SHP77 (cell line): ENCODE measurements around the gene IRF2.
"Not testable (repeated sequence)": the region's sequence is repeated elsewhere in the genome, so short reads cannot be mapped to it uniquely, and the experiment has no call there.

ENCODE experiments used
- DNase-seq, 2 experiments: peaks; one replicate each; lab custom pipeline; 2025; lab: John Stamatoyannopoulos, UW

The IRF2 gene

DNA sequence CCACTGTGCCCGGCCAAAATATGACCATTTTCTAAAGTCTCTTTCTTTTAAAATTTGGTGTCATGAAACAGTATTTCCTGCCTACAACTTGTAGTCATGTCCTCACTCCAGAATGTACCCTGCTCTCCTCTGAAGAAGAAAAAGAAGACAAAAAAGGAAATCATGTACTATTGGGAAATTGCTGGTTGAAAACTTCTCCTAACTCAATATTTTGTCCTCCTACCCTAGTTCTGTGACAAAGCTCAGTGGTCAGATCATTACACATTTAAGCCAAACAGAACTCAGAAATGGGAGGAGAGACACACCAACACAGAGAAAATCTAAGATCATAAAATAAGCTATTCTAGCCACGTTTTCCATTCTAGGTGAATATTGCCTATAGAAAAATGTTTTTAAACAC lies 127.7 kb downstream of the IRF2 start:
- no peak for DNase-seq

DNA sequence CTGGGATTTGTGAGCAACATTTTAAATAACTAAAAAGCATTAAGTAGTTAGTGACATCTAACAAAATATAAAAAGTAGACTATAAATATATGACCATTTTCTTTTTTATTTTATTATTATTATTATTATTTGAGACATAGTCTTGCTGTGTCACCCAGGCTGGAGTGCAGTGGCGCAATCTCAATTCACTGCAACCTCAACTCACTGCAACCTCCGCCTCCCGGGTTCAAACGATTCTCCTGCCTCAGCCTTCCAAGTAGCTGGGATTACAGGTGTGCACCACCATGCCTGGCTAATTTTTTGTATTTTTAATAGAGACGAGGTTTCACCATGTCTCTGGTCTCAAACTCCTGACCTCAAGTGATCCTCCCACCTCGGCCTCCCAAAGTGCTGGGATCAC lies 128.1 kb downstream of the IRF2 start:
- DNase-seq, result not testable (repeated sequence)

DNA sequence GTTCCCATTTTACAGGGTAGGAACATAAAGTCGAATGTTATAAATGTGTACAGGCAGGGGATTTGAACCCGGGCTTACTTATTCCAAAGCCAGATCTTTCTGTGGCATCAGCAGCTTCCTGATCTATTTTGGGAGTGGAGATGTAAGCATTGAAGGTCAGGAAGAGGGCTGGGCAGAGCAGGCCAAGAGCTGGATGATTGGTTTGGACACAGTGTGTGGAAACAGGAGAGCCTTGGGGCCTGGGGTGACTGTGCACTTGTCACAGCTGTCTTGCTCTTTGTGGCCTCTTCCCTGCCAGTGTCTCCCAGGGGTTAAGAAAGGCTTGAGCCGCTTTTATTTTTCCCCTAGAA lies 128.8 kb downstream of the IRF2 start:
- no peak for DNase-seq

DNA sequence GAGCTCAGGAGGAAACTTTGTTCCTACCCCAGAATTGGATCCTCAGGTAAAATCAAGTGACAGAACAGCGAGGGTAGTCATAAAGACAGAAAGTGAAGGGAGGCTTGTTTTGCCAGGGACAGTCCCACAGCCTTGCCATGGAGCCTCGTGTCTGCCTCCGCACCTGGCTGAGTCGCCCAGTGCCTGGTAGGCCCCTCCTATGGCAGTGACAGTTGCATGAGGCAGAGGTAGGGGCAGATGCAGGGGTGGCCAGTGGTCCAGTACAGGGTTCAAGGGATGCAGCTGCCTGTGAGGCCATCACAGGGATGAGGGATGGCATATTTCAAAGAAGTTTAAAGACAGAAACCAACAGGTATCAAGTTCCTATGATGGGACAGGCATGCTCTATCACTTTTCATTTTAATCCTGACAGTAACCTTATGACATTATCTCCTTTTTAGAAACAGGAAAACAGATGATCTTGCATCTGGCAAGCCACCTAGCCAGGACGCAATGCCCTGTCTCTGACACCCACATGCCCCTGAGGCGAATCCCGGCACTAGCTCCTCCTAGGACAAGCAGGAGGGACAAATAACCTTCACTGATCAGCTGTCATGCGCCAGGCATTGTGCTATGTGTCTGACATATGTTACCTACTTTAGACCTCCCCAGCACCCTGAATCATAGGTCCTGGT lies 129.3 kb downstream of the IRF2 start:
- no peak for DNase-seq

DNA sequence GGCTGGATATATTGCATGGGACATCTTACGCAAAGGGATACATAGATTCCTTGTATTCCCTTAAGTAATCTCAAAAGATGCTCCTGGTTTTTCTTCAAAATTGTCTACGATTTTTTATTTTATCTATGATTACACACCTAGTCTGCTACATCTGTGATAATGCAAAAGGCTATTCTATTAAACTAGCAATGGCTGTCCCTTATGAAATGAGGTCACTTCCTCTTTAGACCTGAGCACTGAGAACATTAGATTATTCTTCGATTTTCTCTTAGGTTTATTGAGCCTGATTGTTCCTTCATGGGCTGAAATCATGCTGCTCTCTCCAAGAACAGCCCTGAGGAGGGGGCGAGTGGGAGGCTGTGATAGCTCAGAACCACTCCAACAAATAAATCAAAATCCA lies 129.9 kb downstream of the IRF2 start:
- DNase-seq, result no peak

DNA sequence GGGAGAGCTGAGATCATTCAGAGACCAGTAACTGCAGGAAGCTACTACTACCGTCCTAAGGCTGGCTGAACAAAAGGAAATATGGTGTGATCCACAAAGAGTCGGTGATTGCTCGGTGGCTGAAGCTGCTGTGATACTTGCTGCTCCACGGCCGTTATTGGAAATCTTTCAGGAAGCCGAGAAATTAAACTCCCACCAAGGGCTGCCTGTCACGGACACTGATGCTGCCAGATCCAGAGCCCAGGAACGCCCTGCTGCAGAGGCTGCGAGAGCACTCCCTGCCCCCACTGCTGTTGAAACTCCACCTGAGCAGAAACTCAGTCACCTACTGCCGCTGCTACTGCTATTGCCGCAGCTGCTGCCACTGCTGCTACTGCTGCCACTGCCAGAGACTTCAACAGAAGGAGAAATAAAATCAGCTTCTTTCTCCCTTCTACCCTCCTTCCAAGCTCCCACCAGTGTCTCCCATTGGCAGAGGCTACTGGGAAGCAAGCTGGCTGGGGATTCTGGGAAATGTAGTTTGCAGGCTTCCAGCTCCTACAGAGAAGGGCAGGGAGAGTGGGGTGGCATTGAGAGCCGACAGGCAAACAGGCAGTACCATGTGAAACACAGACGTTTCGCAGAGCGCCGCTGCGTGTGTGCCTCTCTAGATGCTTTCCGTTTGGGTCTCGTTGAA lies 130.7 kb downstream of the IRF2 start:
- DNase-seq, result peak; percentile 64 to 71

DNA sequence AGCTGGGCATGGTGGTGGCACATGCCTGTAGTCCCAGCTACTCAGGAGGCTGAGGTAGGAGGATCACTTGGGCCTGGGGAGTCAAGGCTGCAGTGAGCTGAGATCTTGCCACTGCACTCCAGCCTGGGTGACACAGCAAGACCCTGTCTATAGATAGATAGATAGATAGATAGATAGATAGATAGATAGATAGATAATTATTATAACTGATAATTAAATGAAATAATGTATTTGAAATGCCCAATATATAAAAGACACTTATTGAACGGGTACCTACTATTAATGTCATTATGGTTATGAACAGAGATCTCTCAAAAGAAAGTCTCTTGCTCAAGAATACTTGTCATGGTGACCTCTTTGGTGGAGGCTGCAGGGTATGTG lies 131.5 kb downstream of the IRF2 start:
- not testable (repeated sequence) for DNase-seq

DNA sequence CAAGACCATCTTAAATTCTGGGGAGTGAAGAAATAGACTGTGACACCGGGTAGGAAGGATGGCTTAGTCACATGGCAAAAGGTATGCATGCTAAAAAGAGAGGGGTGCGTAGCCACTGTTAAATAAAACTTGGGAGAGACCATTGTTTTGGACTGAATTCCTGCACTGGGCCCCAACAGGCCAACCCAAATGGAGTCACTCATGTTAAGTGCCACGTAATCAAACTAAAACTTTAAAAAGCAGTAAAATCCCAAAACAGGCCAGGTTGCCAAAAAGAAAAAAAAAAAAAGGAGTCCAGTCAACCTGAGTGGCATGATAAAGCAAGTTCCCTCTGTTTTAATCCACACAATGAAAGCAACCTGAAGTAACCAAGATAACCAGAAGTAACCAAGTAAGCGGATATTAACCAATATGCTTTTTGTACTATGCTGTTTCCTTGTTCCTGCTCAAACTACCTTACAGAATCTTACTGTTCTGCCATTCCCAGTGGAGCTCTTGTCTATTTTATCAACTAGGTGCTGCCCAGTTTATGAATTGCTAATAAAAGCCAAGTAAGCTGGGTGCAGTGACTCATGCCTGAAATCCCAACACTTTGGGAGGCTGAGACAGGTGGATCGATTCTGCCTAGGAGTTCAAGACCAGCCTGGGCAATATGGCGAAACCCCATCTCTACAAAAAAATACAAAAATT lies 132.0 kb downstream of the IRF2 start:
- DNase-seq, result no peak

DNA sequence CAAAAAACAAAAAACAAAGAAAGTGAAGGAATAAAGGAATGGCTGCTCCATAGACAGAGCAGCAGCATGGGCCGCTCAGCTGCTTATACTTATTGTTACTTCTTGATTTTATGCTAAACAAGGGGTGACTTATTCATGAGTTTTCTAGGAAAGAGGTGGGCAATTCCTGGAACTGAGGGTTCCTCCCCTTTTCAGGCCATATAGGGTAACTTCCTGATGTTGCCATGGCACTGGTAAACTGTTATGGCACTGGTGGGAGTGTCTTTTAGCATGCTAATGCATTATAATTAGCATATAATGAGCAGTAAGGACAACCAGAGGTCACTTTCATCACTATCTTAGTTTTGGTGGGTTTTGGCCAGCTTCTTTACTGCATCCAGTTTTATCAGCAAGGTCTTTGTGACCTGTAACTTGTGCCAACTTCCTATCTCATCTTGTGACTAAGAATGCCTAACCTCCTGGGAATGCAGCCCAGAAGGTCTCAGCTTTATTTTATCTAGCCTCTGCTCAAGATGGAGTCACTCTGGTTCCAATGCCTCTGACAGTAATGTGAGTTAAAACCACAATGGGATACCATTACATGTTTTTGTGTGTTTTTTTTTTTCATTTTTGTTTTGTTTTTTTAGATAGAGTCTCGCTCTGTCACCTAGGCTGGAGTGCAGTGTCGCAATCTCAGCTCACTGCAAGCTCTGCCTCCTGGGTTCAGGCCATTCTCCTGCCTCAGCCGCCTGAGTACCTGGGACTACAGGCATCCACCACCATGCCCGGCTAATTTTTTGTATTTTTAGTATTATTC lies 134.8 kb downstream of the IRF2 start:
- not testable (repeated sequence) for DNase-seq

DNA sequence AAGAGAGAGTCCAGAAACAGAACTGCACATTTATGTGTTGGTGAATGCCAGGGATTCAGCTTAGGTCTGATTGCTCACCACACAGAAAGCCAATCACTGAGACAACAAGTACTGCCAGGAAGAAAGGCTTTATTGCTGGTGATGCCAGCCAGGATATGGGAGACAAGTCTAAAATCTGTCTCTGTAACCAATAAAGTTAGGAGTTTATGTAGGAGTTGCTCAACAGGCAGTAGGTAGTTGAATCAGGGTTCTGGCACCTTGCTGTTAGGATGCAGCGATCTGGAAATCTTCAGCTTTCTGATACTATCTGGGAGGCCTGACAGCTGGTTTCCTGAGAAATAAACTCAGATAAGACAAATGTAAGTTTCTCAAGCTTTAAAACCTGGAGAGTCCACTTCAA lies 136.4 kb downstream of the IRF2 start:
- DNase-seq, result no peak
